GM18870 (cell line): ENCODE measurements around the gene WRAP73.
A peak's percentile ranks its signal among the peaks of the same experiment; 100 is the strongest.

Experiments used
- ATAC-seq: cut with Tn5 transposase; IDR thresholded peaks from one replicate; pipeline ENCODE4 v1.9.1; 2021; ENCODE audit warnings: moderate library complexity; ENCODE audit not compliant: unreplicated experiment

The WRAP73 gene

GRCh38 chr1:3681898-3682806, 32.2 kb upstream of the WRAP73 start:
- no peak for ATAC-seq

- ATAC-seq: no peak
Observed at GRCh38 chr1:3681231-3681897, 31.5 kb upstream of the WRAP73 start.

- ATAC-seq: no peak
Observed at GRCh38 chr1:3680488-3681230, 30.8 kb upstream of the WRAP73 start.

- no peak for ATAC-seq
Observed at GRCh38 chr1:3679799-3680453, 30.0 kb upstream of the WRAP73 start.

DNA sequence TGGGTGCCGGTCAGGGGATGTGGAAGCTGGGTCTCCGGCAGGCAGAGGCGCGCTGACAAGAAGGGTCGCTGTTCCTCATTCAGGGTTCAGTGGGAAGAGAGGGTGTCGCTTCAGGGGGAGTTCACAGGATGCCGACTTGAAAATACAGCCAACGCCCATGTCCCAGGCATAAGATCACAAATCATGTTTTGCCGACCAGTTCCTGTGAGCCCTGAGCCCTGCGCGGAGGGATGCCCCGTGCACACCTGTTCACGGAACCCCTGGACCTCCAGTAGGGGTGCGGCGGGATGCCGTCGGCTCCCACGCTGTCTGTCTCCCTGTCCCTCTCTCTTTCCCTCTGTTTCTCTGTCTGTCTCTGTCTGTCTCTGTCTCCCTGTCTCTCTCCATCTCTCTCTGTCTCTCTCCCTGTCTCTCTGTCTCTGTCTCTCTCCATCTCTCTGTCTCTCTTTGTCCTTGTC, 29.2 kb upstream of the WRAP73 start:
- ATAC-seq: no peak

GRCh38 chr1:3678361-3679097, 28.6 kb upstream of the WRAP73 start:
- ATAC-seq: no peak

GRCh38 chr1:3677484-3677883, 27.6 kb upstream of the WRAP73 start:
- ATAC-seq: peak; percentile 10

- peak; percentile 77 for ATAC-seq
Observed at GRCh38 chr1:3676581-3677470, 26.9 kb upstream of the WRAP73 start.

DNA sequence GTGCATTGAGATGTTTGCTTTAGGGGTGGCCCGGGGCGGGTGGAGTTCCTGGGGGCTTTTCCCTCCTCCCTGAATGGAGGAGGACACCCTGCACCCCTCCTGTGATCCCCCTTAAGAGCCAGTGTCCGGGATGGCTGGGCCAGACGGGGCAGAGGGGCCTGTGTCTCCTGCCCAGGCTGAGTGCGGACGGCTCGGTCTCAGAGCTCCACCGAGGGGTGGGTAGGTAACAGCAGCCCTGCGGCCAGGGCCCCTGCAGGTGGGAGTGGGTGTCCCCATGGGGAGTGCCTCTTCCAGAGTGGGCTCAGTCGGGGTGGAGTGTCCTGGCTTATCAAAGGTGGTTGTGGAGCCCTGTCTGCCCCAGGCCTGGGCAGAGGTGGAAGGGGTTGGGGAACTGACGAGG, 25.5 kb upstream of the WRAP73 start:
- no peak for ATAC-seq

GRCh38 chr1:3674100-3675094, 24.5 kb upstream of the WRAP73 start:
- no peak for ATAC-seq

DNA sequence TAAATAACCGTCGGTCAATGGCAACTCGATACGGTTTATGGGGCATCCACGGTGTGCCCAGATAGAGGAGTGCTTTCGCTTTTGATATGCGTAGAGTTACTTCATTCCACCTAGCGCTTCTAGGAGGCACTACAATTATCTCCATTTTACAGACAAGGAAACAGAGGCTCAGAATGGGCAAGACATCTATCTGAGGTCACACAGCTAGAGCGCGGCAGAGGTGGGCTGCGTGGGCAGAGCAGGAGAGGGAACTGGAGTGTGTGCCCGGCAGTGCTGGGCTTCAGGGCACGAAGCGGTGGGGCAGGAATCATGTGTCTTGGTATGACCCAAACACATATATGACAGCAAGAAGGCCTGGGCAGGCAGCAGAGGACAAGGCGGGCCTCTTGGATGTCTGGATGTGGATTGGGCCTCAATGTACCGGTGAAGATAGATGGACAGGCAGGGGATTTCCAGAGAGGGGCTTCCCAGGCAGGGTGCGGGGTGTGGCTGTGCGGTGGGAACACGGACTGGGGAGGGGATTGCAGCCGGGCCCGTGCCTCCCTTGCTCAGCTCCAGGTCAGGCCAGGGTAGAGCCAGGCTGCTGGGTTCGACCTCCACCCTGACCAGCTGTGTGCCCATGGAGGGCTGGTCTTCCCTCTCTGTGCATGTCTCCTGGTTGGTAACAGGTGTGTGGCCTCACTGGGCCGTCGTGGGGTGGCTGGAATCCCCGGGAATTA, 23.6 kb upstream of the WRAP73 start:
- no peak for ATAC-seq

DNA sequence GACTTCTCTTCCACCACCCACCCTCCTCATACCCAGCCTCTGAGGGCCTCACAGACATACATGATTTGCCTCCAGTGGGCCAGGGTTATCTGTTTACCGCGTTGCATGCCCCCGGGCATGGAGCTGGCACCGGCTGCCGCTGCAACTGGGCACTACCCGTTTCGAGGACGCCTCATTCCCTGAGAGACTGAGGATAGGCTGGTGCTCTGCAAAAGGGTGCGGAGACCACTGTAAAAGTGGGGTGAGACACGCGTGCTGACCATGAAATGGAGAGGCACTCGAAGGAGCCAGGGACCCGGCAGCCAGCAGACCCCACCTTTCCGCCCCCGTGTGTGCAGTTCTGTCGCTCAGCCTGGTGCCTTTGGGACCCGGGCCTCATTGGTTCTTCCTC, 23.1 kb upstream of the WRAP73 start:
- ATAC-seq: no peak

DNA sequence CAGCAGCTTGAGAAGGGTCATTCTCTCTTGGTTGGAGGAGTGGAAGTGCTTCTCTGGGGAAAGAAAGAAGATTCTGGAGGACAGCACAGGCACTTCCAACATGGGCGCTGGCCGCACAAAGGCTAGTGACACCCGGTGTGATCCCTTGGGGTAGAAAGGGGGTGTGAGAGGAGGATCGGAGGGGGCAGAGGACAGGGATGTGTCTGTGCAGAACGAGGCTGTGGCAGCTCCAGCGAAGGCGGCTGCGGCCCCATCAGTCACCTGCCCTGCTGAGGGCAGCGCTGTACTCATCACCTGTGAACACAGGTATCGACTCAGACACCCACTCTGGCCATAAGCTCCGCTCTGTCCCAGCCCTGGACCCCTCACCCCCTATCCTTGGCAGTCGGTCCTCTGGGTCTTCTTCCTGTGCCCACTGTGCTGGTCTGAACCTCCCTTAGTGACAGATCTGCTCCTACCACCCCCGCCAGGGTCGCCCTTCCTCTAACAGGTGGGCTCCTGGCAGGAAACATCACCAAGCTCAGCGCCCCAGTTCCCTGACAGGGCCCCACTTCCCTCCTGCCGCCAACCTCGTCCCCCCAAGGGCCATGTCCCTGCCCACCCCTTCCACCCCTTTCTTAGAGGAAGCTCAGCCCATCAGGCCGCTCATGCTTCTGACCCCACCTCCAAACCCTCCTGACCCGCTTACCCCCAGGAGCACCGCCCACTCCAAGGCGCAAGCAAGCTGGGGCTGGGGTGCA, 22.5 kb upstream of the WRAP73 start:
- no peak for ATAC-seq

- ATAC-seq: no peak
Observed at GRCh38 chr1:3671371-3672180, 21.7 kb upstream of the WRAP73 start.

DNA sequence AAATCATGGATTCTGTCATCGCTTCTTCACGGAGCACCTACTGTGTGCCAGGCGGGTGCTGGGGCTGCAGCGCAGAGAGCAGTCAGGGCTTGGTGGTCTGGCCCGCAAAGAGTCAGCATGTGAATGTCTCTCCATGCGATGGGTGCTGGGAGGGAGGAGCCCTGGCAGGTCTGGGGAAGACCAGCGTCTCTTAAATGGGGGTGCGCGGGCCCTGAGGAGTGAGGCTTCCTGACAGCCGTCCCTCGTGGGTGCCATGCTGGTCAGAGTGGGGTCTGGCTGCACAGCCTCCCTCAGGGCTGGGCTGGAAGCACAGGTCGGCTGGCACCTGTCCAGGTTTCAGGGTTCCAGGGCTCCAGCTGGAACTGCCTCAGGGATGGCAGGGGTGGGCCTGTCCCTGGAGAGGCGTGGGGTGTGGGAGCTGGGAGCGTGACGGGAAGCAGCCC, 20.9 kb upstream of the WRAP73 start:
- no peak for ATAC-seq

DNA sequence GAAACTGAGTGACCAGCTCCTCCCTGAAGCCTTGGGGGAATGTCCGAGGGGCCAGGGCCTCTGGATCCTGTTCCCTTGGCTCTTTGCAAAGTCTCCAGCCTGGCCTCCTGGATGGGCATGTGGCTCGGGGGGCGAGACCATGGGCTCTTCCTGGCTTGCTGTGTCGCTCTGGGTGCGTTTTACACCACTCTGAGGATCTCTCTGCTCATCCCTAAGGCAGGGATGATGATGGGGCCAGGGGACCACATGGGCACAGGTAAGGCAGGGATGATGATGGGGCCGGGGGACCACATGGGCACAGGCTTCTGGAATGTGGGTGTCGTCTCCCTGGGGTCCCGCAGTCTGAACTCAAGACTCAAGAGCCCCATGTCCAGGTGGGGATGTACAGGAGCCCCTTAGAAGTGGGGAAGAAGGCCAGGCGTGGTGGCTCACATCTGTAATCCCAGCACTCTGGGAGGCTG, 20.1 kb upstream of the WRAP73 start:
- ATAC-seq: no peak
